Measurements from ENCODE around the gene CKAP2L. TPM values are rescaled to one million over a fixed set of nuclear protein-coding genes. Genes with fewer than 3 reads are reported as not detected.

The CKAP2L gene
- total RNA-seq, 2 donors from 2014 or later: 6.4 to 13.5 TPM

DNA sequence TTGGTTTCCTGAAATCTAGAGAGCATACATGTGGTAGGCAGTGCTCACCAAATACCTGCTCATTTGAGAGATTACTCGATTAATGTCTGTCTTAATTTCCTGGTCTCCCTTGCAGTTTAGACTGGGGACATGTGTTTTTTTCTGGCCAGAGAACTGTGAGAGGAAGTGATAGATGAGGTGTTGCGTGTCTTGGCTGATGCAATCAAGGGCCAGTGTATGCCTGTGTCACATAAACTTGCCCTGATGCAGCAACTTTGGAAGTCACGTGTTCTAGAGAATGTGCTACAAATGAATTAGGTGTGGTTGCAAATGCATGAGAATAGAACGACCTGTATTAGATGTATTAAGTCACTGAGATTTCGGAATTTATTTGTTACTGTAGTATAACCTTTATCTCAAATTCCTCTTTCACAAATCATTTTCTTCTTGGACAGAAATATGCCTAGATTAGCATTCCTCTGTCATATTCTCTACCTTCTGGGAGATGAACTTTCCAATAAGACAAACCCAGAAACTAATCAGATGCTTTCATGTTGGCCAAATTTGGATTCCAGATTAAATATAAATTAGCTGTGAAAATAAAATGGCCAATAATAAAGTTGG is 29.8 kb upstream of the CKAP2L start:
- no peaks in the 10 kb centered on the region for H3K36me3 ChIP-seq
- no peaks in the 10 kb centered on the region for H3K4me1 ChIP-seq
- no peak overlapping the region for H3K4me3 ChIP-seq
- H3K27ac ChIP-seq: no peak overlapping the region
- H3K9me3 ChIP-seq: no peaks in the 10 kb centered on the region
- no peak for DNase-seq
- no peak for TF ChIP-seq CTCF (IDR thresholded peaks at IDR 0.05)
- intact Hi-C loops (cut with DNase I): no loop called here
- H3K9ac ChIP-seq (ENCODE audit: low read depth in 2 of 2, low read length in 2 of 2): no peak overlapping the region
- no peaks in the 10 kb centered on the region for H3K27me3 ChIP-seq

GRCh38 chr2:112793449-112793978 is 29.1 kb upstream of the CKAP2L start:
- no peak for DNase-seq
- Histone ChIP-seq H3K27ac (no peak overlapping the region), H3K36me3 (no peaks in the 10 kb centered on the region), H3K4me1 (no peaks in the 10 kb centered on the region), H3K27me3 (no peaks in the 10 kb centered on the region), H3K9ac (ENCODE audit: low read depth in 2 of 2, low read length in 2 of 2) (no peak overlapping the region), H3K9me3 (no peaks in the 10 kb centered on the region), H3K4me3 (no peak overlapping the region)
- intact Hi-C loops (cut with DNase I): no loop called here
- TF ChIP-seq CTCF (IDR thresholded peaks at IDR 0.05): no peak

GRCh38 chr2:112792419-112792818 is 28.0 kb upstream of the CKAP2L start:
- no peak overlapping the region for H3K9ac ChIP-seq (ENCODE audit: low read depth in 2 of 2, low read length in 2 of 2)
- no peaks in the 10 kb centered on the region for H3K9me3 ChIP-seq
- no peak for TF ChIP-seq CTCF (IDR thresholded peaks at IDR 0.05)
- DNase-seq: no peak
- H3K27me3 ChIP-seq: no peaks in the 10 kb centered on the region
- intact Hi-C loops (cut with DNase I): no loop called here
- no peak overlapping the region for H3K4me3 ChIP-seq
- no peaks in the 10 kb centered on the region for H3K36me3 ChIP-seq
- no peak overlapping the region for H3K27ac ChIP-seq
- H3K4me1 ChIP-seq: no peaks in the 10 kb centered on the region

GRCh38 chr2:112791693-112792230 is 27.4 kb upstream of the CKAP2L start:
- Histone ChIP-seq H3K27me3 (no peaks in the 10 kb centered on the region), H3K4me3 (no peak overlapping the region), H3K4me1 (no peaks in the 10 kb centered on the region), H3K36me3 (no peaks in the 10 kb centered on the region), H3K27ac (no peak overlapping the region), H3K9ac (ENCODE audit: low read depth in 2 of 2, low read length in 2 of 2) (no peak overlapping the region), H3K9me3 (no peaks in the 10 kb centered on the region)
- DNase-seq: no peak
- no peak for TF ChIP-seq CTCF (IDR thresholded peaks at IDR 0.05)
- intact Hi-C loops (cut with DNase I): no loop called here

GRCh38 chr2:112791019-112791418 is 26.6 kb upstream of the CKAP2L start:
- Histone ChIP-seq H3K9ac (ENCODE audit: low read depth in 2 of 2, low read length in 2 of 2) (no peak overlapping the region), H3K9me3 (no peaks in the 10 kb centered on the region), H3K4me3 (no peak overlapping the region), H3K27ac (no peak overlapping the region), H3K4me1 (no peaks in the 10 kb centered on the region), H3K27me3 (no peaks in the 10 kb centered on the region), H3K36me3 (no peaks in the 10 kb centered on the region)
- no peak for DNase-seq
- intact Hi-C loops (cut with DNase I): no loop called here
- TF ChIP-seq CTCF (IDR thresholded peaks at IDR 0.05): no peak
